Upper lobe of left lung (tissue), 6 donors: ENCODE measurements around the gene HIF3A. TPM values are rescaled to one million over a fixed set of nuclear protein-coding genes. Genes with fewer than 3 reads are reported as not detected.

ENCODE experiments used
- ATAC-seq, 2 donors: fragments of 200-7000 bp; cut with Tn5 transposase; one replicate each; pipeline ENCODE4 v1.9.1; 2022; ENCODE audit warnings: mild to moderate bottlenecking in 2 of 2, moderate library complexity in 2 of 2; ENCODE audit not compliant: low FRiP score in 2 of 2
- DNase-seq, 2 donors: peaks; one replicate each; pipeline ENCODE4 v3.0.0-alpha.2; 2019 to 2020
- H3K27ac ChIP-seq, 4 donors: fragments of 200-600 bp; sonication (generic); one replicate each; pipeline ENCODE4 v1.5.1; 2016 to 2019
- H3K27me3 ChIP-seq, 4 donors: fragments of 200-600 bp; sonication (generic); one replicate each; pipeline ENCODE4 v1.5.1; 2017 to 2019
- H3K36me3 ChIP-seq, 4 donors: fragments of 200-600 bp; sonication (generic); one replicate each; pipeline ENCODE4 v1.5.1; 2016 to 2019
- H3K4me1 ChIP-seq, 4 donors: fragments of 200-600 bp; sonication (generic); one replicate each; pipeline ENCODE4 v1.5.1; 2018 to 2019
- H3K4me3 ChIP-seq, 4 donors: fragments of 200-600 bp; sonication (generic); one replicate each; pipeline ENCODE4 v1.5.1; 2017 to 2019; ENCODE audit warnings: mild to moderate bottlenecking in 2 of 4, moderate library complexity in 1 of 4
- H3K9me3 ChIP-seq, 4 donors: fragments of 200-600 bp; sonication (generic); one replicate each; pipeline ENCODE4 v1.5.1; 2018 to 2019
- EP300 ChIP-seq, 4 donors: sonication (generic); formaldehyde crosslinking; IDR thresholded peaks; one replicate each; pipeline ENCODE4 v1.5.1; 2017; ENCODE audit warnings: antibody characterized with exemption in 4 of 4, control low read depth in 2 of 4
- POLR2A ChIP-seq, 4 donors: fragments of 450-650 bp; IDR thresholded peaks; one replicate each; pipeline ENCODE4 v1.5.1; 2016 to 2017; ENCODE audit warnings: antibody characterized with exemption in 4 of 4, mild to moderate bottlenecking in 2 of 4
- POLR2AphosphoS5 ChIP-seq, 2 donors: sonication (generic); formaldehyde crosslinking; IDR thresholded peaks; one replicate each; pipeline ENCODE4 v1.5.1; 2017; ENCODE audit warnings: antibody characterized with exemption in 2 of 2
- WGBS, 2 donors: methylation state at CpG; one replicate each; pipeline ENCODE4 v1.1.5; 2017 to 2018; 5-methylcytosine and 5-hydroxymethylcytosine counted together
- total RNA-seq, 6 donors: library from RNA; depleted of rRNA in 4 of 6; stranded (reverse); fragments of >200 nt in 4 of 6; gene quantifications; one replicate each; pipeline versions ENCODE4 v1.1.0 to v1.2.1, GENCODE V29; 2016 to 2021
- TF ChIP-seq, protein P1 (sequence below), 6 experiments: fragments of 450-650 bp in 4 of 6; fragments of 200-600 bp in 2 of 6; sonication (generic) in 2 of 6; IDR thresholded peaks; one replicate each; pipeline ENCODE4 v1.5.1; 2016 to 2019; ENCODE audit warnings: antibody characterized with exemption in 6 of 6
- donor health status: DM: no; HTN: no; CAD: no; lungs with moderate emphysema.
- donor health status: DM: no; HTN: yes; CAD: no; lungs with severe emphysema.

HIF3A gene
- total RNA-seq, 6 donors from 2014 or later, result 42.3 to 1,057 (median 61.3) TPM

DNA sequence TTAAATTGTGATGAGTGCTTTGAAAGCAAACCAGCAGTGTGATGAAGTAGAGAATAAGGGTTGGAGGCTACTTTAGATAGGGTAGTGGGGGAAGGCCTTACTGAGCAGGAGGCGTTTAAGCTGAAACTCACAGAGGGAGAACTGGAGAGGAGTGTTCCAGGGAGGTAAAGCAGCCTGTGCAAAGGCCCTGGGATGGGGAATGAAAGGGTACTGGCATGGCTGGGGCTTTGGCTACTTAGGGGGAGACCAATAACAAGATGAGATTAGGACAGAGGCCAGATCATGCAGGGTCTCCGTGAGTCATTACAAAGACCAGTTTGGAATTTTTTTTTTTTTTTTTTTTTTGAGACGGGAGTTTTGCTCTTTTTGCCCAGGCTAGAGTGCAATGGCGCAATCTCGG is 51.1 kb downstream of the HIF3A start:
- TF ChIP-seq POLR2A (IDR thresholded peaks at IDR 0.05), result no peak
- TF ChIP-seq, protein P1, sequence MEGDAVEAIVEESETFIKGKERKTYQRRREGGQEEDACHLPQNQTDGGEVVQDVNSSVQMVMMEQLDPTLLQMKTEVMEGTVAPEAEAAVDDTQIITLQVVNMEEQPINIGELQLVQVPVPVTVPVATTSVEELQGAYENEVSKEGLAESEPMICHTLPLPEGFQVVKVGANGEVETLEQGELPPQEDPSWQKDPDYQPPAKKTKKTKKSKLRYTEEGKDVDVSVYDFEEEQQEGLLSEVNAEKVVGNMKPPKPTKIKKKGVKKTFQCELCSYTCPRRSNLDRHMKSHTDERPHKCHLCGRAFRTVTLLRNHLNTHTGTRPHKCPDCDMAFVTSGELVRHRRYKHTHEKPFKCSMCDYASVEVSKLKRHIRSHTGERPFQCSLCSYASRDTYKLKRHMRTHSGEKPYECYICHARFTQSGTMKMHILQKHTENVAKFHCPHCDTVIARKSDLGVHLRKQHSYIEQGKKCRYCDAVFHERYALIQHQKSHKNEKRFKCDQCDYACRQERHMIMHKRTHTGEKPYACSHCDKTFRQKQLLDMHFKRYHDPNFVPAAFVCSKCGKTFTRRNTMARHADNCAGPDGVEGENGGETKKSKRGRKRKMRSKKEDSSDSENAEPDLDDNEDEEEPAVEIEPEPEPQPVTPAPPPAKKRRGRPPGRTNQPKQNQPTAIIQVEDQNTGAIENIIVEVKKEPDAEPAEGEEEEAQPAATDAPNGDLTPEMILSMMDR (IDR thresholded peaks at IDR 0.05), result no peak
- TF ChIP-seq POLR2AphosphoS5 (IDR thresholded peaks at IDR 0.05), result no peak
- no peak for TF ChIP-seq EP300 (IDR thresholded peaks at IDR 0.05)
- DNase-seq (no peak), ATAC-seq (no peak)
- no peaks in the 10 kb centered on the region for H3K9me3 ChIP-seq
- H3K27ac ChIP-seq, result peak overlapping the region in 2 of 4 donors; percentile 93
- no peaks in the 10 kb centered on the region for H3K36me3 ChIP-seq
- H3K4me1 ChIP-seq, result peaks cover 43 to 65% (median 54%) of the 10 kb centered on the region in 4 donors
- H3K4me3 ChIP-seq, result peak overlapping the region in 2 of 4 donors; percentile 71 to 89
- H3K27me3 ChIP-seq, result no peaks in the 10 kb centered on the region
- WGBS, 2 donors, result 72 to 73% methylated on average over 5 of the region's 5 CpGs

DNA sequence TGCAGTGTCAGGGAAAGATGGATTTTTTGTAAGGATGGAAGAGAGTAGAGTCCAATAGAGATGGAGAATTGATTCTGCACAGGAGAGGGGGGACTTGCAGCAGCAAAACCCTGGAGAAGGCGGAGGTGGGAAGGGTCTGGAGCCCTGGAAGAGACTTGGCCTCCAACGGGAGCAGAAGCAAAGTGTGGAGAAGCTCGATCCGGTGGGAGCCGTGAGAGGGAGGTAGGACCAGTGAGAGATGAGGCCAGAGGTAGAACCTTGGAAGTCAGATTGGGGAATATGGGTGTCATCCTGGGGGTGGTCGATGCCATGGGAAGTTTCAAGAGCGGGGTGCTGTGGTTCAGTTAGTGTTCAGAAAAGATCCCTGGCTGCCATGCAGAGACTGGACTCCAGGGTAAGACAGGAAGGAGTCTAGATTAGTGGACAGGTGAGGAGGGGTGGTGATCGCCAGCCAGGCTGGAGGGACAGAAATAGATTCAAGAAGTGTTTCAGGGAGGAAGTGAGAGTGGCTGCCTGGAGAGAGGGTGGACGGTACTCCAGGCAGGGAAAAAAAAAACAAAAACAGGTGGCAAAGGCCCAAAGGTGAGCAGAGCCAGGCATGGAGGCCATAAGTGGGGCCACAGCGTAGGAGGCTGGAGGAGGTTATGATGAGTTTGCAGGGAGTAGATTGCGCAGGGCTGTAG is 52.6 kb downstream of the HIF3A start:
- H3K9me3 ChIP-seq, result no peaks in the 10 kb centered on the region
- H3K27me3 ChIP-seq, result no peaks in the 10 kb centered on the region
- WGBS, 2 donors, result 65 to 70% methylated on average over 11 of the region's 11 CpGs
- ATAC-seq (no peak), DNase-seq (peak in 1 of 2 donors; percentile 58)
- TF ChIP-seq POLR2A (IDR thresholded peaks at IDR 0.05) (no peak), EP300 (IDR thresholded peaks at IDR 0.05) (no peak), POLR2AphosphoS5 (IDR thresholded peaks at IDR 0.05) (no peak)
- TF ChIP-seq, protein P1 (IDR thresholded peaks at IDR 0.05), result no peak
- H3K36me3 ChIP-seq, result peaks cover 2 to 14% (median 11%) of the 10 kb centered on the region in 4 donors
- H3K4me1 ChIP-seq, result peaks cover 43 to 65% (median 54%) of the 10 kb centered on the region in 4 donors
- H3K27ac ChIP-seq, result peak overlapping the region; percentile 69 to 93 (median 85)
- H3K4me3 ChIP-seq, result no peak overlapping the region

- TF ChIP-seq, protein P1 (IDR thresholded peaks at IDR 0.05), result no peak
- no peak for TF ChIP-seq POLR2A (IDR thresholded peaks at IDR 0.05)
- no peak for TF ChIP-seq EP300 (IDR thresholded peaks at IDR 0.05)
- no peak for TF ChIP-seq POLR2AphosphoS5 (IDR thresholded peaks at IDR 0.05)
- peak overlapping the region in 1 of 4 donors; percentile 23 for H3K4me3 ChIP-seq
- no peaks in the 10 kb centered on the region for H3K27me3 ChIP-seq
- ATAC-seq (no peak), DNase-seq (peak in 1 of 2 donors; percentile 32)
- peaks cover 2 to 21% (median 18%) of the 10 kb centered on the region in 4 donors for H3K36me3 ChIP-seq
- H3K4me1 ChIP-seq, result peaks cover 43 to 65% (median 54%) of the 10 kb centered on the region in 4 donors
- WGBS, 2 donors, result 25 to 26% methylated on average over 8 of the region's 8 CpGs
- peak overlapping the region; percentile 69 to 93 (median 85) for H3K27ac ChIP-seq
- H3K9me3 ChIP-seq, result no peaks in the 10 kb centered on the region
These were observed 53.4 kb downstream of the HIF3A start for GRCh38 chr19:46350029-46350757.

- no peaks in the 10 kb centered on the region for H3K27me3 ChIP-seq
- H3K36me3 ChIP-seq, result peaks cover 2 to 27% (median 21%) of the 10 kb centered on the region in 4 donors
- TF ChIP-seq POLR2AphosphoS5 (IDR thresholded peaks at IDR 0.05) (no peak), POLR2A (IDR thresholded peaks at IDR 0.05) (no peak), EP300 (IDR thresholded peaks at IDR 0.05) (no peak)
- TF ChIP-seq, protein P1 (IDR thresholded peaks at IDR 0.05), result no peak
- H3K27ac ChIP-seq, result peak overlapping the region; percentile 69 to 93 (median 85)
- H3K4me1 ChIP-seq, result peaks cover 43 to 68% (median 57%) of the 10 kb centered on the region in 4 donors
- peak in 1 of 2 donors; percentile 36 for DNase-seq
- no peak for ATAC-seq
- 21 to 27% methylated on average over 8 of the region's 8 CpGs for WGBS, 2 donors
- H3K4me3 ChIP-seq, result peak overlapping the region in 1 of 4 donors; percentile 23
- H3K9me3 ChIP-seq, result no peaks in the 10 kb centered on the region
These were observed 53.9 kb downstream of the HIF3A start for GRCh38 chr19:46350758-46351159.
